Ovary (tissue), 3 donors: Measurements from ENCODE around the gene TMF1.

ENCODE experiments used
- EP300 ChIP-seq: sonication (generic); formaldehyde crosslinking; IDR thresholded peaks from one replicate; pipeline ENCODE4 v1.6.1; 2017; ENCODE audit warnings: antibody characterized with exemption
- POLR2A ChIP-seq: fragments of 450-650 bp; IDR thresholded peaks from one replicate; pipeline ENCODE4 v1.6.1; 2017; ENCODE audit warnings: antibody characterized with exemption, mild to moderate bottlenecking, moderate library complexity
- TF ChIP-seq, protein P1 (sequence below), 3 donors: fragments of 450-650 bp in 2 of 3; fragments of 200-600 bp in 1 of 3; IDR thresholded peaks; one replicate each; pipeline versions ENCODE4 v1.5.1 to v1.8.0; 2016 to 2022; ENCODE audit warnings: antibody characterized with exemption in 3 of 3, mild to moderate bottlenecking in 1 of 3
- donor health status: DM: no; HTN: no; CAD: no.

DNA sequence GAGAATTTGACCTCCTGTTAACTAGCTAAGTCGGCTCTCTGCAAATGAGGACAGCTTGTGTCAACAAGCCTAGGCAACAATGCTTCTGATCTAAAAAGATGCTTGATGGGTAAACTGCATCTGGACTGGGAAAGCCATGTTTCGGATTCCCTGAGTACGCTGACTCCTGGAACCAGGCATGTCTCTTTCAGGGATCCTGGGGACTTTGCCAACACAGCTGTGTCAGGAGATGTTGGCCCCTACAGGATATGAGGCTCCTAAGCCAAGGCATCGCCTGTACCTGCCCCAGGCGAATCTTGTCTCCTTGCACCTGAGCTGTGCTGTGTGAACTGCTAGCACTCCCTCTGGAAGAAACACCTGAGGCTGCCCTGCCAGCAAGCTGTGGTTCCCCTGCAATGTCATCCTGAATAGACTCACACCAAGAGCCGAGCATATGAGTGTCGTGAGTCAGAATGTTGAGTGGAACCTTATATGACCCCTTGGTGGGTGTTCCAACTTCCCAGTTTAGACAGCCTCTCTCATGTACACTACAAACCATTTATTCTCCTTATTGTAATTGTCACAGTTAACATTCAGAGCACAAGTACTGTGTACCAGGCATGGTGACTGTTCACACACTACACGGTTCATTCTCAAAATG lies 55.7 kb downstream of the TMF1 start:
- TF ChIP-seq POLR2A (no peak), EP300 (no peak)
- TF ChIP-seq, protein P1, sequence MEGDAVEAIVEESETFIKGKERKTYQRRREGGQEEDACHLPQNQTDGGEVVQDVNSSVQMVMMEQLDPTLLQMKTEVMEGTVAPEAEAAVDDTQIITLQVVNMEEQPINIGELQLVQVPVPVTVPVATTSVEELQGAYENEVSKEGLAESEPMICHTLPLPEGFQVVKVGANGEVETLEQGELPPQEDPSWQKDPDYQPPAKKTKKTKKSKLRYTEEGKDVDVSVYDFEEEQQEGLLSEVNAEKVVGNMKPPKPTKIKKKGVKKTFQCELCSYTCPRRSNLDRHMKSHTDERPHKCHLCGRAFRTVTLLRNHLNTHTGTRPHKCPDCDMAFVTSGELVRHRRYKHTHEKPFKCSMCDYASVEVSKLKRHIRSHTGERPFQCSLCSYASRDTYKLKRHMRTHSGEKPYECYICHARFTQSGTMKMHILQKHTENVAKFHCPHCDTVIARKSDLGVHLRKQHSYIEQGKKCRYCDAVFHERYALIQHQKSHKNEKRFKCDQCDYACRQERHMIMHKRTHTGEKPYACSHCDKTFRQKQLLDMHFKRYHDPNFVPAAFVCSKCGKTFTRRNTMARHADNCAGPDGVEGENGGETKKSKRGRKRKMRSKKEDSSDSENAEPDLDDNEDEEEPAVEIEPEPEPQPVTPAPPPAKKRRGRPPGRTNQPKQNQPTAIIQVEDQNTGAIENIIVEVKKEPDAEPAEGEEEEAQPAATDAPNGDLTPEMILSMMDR (IDR thresholded peaks at IDR 0.05): no peak
